ENCODE measurements around the gene TJP1. TPM values are rescaled to one million over a fixed set of nuclear protein-coding genes. Genes with fewer than 3 reads are reported as not detected.

TJP1 gene
- total RNA-seq, 1 experiment from 2014 or later = 45.2 TPM

GRCh38 chr15:29685156-29686078 is 136.9 kb downstream of the TJP1 start:
- DNase-seq (ENCODE audit: low read depth) = peak; percentile 66

DNA sequence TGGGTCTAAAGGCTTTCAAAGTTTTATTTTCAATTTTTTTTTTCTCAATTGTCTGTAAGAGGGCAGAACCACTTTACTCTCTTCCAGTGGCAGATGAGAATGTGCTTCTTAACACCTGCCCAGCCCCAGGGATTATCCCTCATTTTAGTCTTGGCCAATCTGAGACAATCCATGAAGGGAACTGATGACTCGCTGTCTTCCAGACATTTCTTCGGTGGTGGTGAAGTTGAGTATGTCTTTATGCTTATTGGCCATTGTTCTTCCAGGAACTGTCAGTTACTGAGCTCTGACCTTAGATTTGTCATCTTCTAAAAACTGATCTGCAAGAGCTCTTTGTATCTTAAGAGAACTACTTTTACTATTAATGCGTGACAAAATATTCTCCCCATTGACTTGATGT is 139.5 kb downstream of the TJP1 start:
- DNase-seq (ENCODE audit: low read depth) = peak; percentile 60

DNA sequence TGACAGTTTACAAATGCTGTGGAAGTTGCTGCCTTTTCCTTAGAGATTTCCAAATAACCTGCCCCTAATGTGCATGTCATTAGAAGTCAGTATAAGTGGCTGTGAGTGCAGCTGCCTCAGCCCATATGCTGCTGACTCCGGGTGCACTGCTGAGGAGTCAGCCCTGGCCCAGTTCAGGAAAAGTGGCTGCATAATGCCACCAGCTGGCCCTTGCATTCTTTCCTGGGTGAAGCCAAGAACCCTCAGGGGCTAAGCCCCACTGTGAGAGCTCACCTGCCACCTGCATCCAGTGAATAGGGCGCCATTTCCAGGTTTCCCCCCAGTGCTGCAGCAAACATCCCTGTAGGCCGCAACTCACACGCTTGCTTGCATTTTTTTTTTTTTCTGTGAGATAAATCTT is 139.9 kb downstream of the TJP1 start:
- DNase-seq (ENCODE audit: low read depth) = no peak

DNA sequence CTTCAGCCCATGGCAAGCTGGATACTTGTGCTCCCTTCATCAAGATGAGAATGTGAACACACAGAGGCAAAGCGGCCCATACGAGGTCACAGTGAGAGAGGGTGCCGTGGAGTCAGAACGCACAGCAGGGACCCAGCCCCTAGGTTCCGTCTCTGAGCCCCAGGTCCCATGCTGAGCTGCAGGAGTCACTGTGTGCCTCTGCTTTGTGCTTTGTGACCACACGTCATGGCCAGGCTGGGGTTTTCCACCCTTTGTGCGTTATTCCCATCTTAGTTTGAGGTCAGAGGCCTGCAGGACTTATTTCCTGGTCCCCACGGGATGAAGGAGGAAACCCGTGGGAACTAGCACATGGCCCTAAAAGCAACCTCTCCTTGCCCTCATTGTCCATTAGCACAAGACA is 140.3 kb downstream of the TJP1 start:
- DNase-seq (ENCODE audit: low read depth) = no peak

DNA sequence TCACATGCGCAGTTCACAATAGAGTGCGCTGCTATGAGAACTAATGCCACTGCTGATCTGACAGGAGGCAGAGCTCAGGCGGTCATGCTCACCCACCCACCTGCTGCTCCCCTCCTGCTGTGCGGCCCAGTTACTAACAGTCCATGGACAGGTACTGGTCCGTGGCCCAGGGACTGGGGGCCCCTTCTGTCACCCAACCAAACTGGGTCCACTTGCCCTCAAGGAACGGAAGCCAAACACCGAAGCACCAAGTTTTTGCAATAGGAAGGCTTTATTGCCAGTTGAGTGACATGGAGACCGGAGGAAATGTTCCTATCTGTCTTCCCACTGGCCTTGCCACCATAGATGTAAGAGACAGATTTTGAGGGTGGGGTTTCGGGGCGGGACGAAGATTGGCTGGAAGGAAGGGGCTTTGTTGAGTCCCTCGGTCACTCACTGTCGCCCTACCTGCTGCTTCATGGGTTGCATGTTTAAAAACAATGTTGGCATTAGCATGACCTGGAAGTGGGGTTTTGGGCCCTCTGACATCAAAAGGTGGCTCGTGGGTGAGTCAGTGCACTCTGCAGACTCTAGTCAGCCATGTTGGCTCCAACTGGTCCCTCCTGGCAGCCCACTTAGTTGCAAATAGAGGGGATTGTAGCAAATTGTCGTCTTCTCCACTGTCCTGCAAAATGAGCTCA is 141.0 kb downstream of the TJP1 start:
- DNase-seq (ENCODE audit: low read depth) = no peak

GRCh38 chr15:29680465-29681165 is 141.7 kb downstream of the TJP1 start:
- DNase-seq (ENCODE audit: low read depth) = no peak

DNA sequence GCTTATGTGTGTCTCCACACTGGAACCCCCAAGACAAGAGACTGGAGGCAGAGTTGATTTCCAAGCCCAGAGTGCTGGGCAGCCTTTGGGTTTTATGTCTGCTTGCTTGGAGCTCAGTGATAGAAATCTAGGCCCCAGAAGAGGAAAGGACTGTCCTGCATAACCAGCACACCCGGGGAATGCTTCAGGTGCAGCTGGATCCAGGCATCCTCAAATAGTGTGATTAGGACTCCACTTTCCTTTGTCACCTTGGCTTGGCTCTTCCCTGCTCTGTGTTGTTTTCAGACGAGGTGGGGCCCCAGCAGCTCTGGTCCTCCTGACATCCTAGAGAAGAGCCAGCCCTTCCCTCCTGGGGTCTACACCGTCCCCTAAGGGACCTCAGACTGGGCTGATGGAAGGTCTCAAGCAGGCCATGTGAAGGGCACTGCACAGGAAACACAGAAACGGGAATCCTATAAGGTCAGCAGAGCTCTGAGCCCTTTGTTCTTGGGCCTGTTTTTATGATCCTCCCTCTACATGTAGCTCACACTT is 143.7 kb downstream of the TJP1 start:
- DNase-seq (ENCODE audit: low read depth) = no peak

DNA sequence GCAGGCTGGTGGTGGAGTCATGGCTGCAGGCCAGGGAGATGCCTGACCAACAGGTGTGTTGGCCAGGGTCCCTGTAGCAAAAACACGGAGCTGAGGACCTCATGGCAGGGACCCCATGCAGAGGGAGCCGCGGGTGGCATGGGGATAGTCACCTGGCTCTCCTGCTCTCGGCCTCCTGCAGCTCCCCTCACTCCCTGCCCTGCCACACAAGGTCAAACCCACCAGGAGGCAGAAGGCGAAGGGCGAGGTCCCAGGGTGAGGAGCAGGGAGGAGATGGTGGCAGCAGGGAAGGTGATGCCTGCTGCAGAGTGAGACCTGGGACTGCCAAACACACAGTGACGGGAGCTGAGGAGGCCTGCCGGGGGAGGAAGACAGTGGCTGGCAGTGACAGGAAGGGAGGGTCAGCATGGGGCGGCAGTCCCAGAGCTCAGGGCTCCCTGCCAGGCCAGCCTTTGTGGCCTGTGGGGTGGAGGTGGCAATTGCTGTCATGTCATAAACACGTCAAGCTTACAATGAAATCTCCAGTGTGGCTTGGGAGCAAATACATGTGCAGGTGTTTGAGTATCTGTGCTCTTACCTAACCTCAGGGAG is 144.3 kb downstream of the TJP1 start:
- no peak for DNase-seq (ENCODE audit: low read depth)

GRCh38 chr15:29677455-29677854 is 144.8 kb downstream of the TJP1 start:
- DNase-seq (ENCODE audit: low read depth) = no peak

- DNase-seq (ENCODE audit: low read depth) = peak; percentile 39
These were observed 145.3 kb downstream of the TJP1 start for GRCh38 chr15:29676961-29677402.

GRCh38 chr15:29676374-29676960 is 145.8 kb downstream of the TJP1 start:
- DNase-seq (ENCODE audit: low read depth) = peak; percentile 67

DNA sequence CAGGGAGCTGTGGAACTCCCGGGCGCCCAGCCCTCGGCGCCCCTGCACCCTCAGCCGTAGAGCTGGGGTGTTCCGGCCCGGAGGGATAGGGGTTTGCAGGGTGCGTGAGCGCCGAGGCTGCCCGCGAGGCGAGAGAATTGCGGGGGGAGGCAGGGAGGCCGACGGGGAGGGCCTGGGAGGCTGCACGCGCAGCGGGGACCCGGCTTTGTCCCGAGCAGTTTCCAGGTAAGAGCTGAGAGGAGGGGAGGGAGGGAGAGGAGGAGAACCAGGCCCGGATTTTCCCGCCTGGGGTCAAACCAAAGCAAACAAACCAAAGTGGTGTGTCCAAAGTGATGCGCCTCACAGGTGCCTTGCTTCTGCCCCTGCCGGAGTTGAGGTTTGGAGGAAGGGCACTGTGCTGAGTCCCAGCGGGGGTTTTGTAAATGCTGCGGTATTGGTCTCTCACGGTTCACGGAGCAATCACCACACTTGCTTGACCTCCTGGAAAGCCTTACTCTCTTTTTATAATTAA is 146.4 kb downstream of the TJP1 start:
- no peak for DNase-seq (ENCODE audit: low read depth)

DNA sequence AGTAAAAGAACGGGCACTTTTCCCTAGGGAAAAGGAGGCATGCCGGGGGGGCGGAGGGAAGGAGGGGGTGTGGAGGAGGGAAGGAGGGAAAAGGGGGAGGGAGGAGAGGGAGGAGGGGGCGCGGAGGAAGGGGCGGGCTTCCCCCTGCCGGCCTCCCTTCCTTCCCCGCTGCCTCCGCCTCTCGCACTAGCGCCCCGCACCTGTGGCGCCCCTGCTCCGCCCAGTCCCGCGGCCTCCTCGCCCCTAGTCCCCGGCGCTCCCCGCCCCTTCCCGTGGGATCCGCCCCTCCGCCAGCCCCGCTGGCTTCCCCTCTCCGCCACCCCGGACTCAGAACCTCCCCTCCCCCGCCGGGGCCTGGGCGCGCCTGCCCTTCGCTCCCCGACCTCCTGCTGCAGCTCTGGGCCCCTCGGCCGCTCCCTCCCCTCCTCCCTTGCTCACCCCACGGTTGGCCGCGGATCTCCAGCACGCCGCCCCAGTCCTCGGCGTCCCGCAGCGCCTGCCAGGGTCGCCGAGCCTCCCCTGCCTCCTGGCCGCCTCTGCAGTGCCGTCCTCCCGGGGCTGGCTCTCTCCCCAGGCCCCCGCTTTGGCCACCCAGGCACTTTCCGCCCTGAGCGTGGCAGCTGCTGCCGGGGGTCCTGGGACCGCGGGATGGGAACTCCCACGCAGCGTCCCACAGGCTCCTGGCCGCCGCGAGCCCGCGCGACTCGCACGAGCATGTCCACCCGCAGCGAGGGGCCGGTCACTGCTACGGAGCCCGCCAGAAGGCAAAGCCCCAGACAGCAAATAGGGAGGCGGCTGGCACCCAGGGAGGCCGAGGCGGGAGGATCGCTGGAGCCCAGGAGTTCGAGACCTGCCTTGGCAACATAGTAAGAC is 147.4 kb downstream of the TJP1 start:
- peak; percentile 70 for DNase-seq (ENCODE audit: low read depth)

- DNase-seq (ENCODE audit: low read depth) = peak; percentile 86
These were observed 149.1 kb downstream of the TJP1 start for GRCh38 chr15:29672923-29673809.

- DNase-seq (ENCODE audit: low read depth) = no peak
These were observed 149.8 kb downstream of the TJP1 start for GRCh38 chr15:29672446-29672845.

- peak; percentile 42 for DNase-seq (ENCODE audit: low read depth)
These were observed 150.2 kb downstream of the TJP1 start for GRCh38 chr15:29672046-29672445.

DNA sequence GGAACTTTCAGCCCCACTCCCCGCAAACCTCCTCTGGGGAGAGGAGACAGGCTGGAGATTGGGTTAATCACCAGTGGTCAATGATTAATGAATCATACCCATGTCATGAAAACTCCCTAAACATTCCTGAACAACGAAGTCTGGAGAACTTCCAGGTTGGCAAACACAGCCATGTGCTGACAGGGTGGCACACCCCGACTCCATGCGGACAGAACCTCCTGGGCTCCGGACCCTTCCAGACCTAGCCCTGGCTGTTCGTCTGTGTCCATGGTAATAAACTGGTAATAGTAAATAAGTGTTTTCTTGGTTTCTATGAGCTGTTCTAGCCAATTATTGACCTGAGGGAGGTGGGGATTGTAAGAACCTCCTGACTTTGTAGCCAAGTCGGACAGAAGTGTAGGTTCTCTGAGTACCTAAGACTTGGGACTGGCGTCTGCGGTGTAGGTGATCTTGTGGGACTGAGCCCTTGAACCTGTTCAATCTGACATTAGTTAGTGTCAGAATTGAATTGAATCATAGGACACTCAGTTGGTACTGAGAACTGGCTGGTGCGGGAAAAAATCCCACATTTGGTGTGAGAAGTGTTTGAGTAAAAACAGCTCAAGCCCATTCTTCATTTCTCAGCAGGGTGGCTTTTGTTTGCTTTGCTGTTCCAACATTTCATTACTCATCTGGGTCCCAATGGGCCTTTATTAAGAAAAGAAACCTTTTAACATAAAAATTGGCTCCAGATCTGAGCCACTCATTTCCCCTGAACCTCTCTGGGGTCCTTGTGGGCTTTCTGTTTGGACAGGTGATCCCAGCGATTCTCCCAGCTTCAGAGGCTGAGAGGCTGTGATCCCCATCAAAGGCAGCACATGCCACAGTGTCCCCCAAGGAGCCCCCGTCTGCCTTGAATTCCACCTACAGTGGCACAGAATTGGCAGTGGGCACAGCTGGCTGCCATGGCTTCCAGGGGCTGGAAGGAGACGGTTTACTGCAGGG is 151.0 kb downstream of the TJP1 start:
- peak; percentile 97 for DNase-seq (ENCODE audit: low read depth)

DNA sequence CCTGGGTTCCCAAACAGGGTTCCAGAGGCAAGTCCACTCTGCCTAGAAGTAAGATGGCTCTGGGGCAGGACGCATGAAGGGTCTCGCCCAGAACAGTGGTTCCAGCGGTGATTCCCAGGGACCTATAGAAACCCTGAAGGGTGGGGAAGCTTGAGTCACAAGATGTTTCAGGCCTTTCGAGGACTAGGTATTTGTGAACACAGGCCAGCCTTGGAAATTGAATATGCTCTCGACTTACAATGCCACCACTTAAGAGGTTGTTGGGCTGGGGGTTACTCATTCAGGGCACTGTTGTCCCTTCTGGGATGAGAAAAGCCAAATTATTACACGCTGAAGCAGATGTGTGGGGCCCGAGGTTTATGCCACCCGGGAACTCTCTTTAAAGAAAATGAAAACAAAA is 152.0 kb downstream of the TJP1 start:
- peak; percentile 26 for DNase-seq (ENCODE audit: low read depth)
